Thoracic aorta (tissue), 2 donors: ENCODE results near the gene SEZ6L. TPM values are rescaled to one million over a fixed set of nuclear protein-coding genes. Genes with fewer than 3 reads are reported as not detected.
A peak's percentile ranks its signal among the peaks of the same experiment; 100 is the strongest.

Experiments
- ATAC-seq: fragments of 150-250 bp; one replicate; pipeline ENCODE4 v1.8.0; 2017; ENCODE audit warnings: low read depth; ENCODE audit not compliant: insufficient number of reproducible peaks, low FRiP score
- DNase-seq: peaks from one replicate; pipeline ENCODE4 v3.0.0-alpha.2; 2020; ENCODE audit warnings: low spot score
- H3K27ac ChIP-seq, 2 donors: fragments of 200-600 bp; sonication (generic); 1 replicate in 1 of 2; 2 replicates in 1 of 2; pipeline ENCODE4 v1.5.1; 2016; ENCODE audit warnings: mild to moderate bottlenecking in 2 of 2, moderate library complexity in 2 of 2
- H3K27me3 ChIP-seq: fragments of 200-600 bp; sonication (generic); replicated peaks from 2 replicates; pipeline ENCODE4 v1.6.0; 2016; ENCODE audit warnings: mild to moderate bottlenecking; ENCODE audit not compliant: insufficient read depth
- H3K36me3 ChIP-seq: fragments of 200-600 bp; sonication (generic); one replicate; pipeline ENCODE4 v1.5.1; 2016
- H3K4me1 ChIP-seq, 2 donors: fragments of 200-600 bp; sonication (generic); 1 replicate in 1 of 2; 2 replicates in 1 of 2; pipeline versions ENCODE4 v1.5.1 to v1.6.0; 2016; ENCODE audit warnings: low read depth in 2 of 2, mild to moderate bottlenecking in 1 of 2; ENCODE audit not compliant: control insufficient read depth in 1 of 2
- H3K4me3 ChIP-seq: fragments of 200-600 bp; sonication (generic); 2 replicates; pipeline ENCODE4 v1.5.1; 2016; ENCODE audit warnings: mild to moderate bottlenecking
- H3K9me3 ChIP-seq: fragments of 200-600 bp; sonication (generic); 2 replicates; pipeline ENCODE4 v1.5.1; 2016
- CTCF ChIP-seq: fragments of 200-600 bp; sonication (generic); IDR thresholded peaks from one replicate; pipeline ENCODE4 v1.5.1; 2019; ENCODE audit warnings: antibody characterized with exemption
- total RNA-seq, 2 donors: library from RNA; depleted of rRNA; stranded (reverse); fragments of >200 nt; gene quantifications; one replicate each; pipeline versions ENCODE4 v1.1.0 to v1.2.3, GENCODE V29; 2016

The SEZ6L gene
- total RNA-seq, 2 donors from 2014 or later = 0.21 TPM; not detected in 1

GRCh38 chr22:26357813-26358212 is 188.6 kb downstream of the SEZ6L start:
- Histone ChIP-seq H3K27ac (no peak overlapping the region), H3K9me3 (no peaks in the 10 kb centered on the region), H3K36me3 (no peaks in the 10 kb centered on the region), H3K27me3 (no peaks in the 10 kb centered on the region), H3K4me3 (no peak overlapping the region), H3K4me1 (no peaks in the 10 kb centered on the region)
- no peak for TF ChIP-seq CTCF
- ATAC-seq (no peak), DNase-seq (no peak)

GRCh38 chr22:26359156-26359555 is 189.9 kb downstream of the SEZ6L start:
- Histone ChIP-seq H3K4me3 (no peak overlapping the region), H3K27me3 (no peaks in the 10 kb centered on the region), H3K36me3 (no peaks in the 10 kb centered on the region), H3K4me1 (no peaks in the 10 kb centered on the region), H3K27ac (no peak overlapping the region), H3K9me3 (no peaks in the 10 kb centered on the region)
- no peak for TF ChIP-seq CTCF
- DNase-seq (no peak), ATAC-seq (no peak)

DNA sequence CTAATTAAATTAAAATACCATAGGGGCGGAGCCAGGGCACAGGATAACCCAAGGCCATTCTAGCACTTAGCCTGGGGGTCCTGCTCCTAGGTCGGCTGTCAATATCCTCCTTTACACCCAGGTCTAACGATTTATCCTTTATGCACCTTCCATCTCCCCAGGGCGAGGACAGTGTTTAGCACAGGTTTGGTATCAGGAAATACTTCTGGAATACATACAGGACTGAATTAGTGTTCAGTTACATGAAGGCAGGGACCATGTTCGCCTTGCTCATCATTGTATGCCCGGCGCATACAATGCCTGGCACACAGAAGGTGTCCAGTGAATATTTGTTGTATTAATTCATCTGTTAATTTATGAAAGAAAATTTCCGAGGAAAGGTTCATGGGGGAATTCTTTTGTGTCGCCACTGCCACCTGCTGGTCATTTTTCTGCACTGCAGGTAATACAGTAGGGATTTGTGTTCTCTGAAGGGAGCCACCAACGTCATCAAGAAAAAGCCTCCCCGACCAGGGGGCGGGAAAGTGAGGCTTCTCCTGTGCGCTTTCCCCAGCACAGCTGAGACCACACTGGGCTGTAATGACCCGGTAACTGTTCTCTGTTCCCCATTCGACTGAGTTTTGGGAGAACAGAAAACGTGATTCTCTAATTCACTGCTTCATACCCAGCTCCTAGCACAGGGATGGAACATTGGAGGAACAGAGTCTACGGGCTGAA is 191.1 kb downstream of the SEZ6L start:
- no peaks in the 10 kb centered on the region for H3K9me3 ChIP-seq
- no peaks in the 10 kb centered on the region for H3K27me3 ChIP-seq
- H3K27ac ChIP-seq = no peak overlapping the region
- H3K4me1 ChIP-seq = no peaks in the 10 kb centered on the region
- H3K4me3 ChIP-seq = peak overlapping the region; percentile 21
- peak; percentile 90 for TF ChIP-seq CTCF
- DNase-seq (peak; percentile 9), ATAC-seq (peak; percentile 10)
- H3K36me3 ChIP-seq = no peaks in the 10 kb centered on the region

- DNase-seq (no peak), ATAC-seq (no peak)
- Histone ChIP-seq H3K4me3 (no peak overlapping the region), H3K27me3 (no peaks in the 10 kb centered on the region), H3K4me1 (no peaks in the 10 kb centered on the region), H3K36me3 (no peaks in the 10 kb centered on the region), H3K27ac (no peak overlapping the region), H3K9me3 (no peaks in the 10 kb centered on the region)
- TF ChIP-seq CTCF = no peak
Measured at GRCh38 chr22:26362471-26362870, 193.2 kb downstream of the SEZ6L start.

GRCh38 chr22:26364066-26365015 is 195.1 kb downstream of the SEZ6L start:
- Histone ChIP-seq H3K27ac (no peak overlapping the region), H3K4me1 (no peaks in the 10 kb centered on the region), H3K9me3 (no peaks in the 10 kb centered on the region), H3K36me3 (no peaks in the 10 kb centered on the region), H3K27me3 (no peaks in the 10 kb centered on the region), H3K4me3 (no peak overlapping the region)
- peak; percentile 39 for TF ChIP-seq CTCF
- ATAC-seq = no peak
- no peak for DNase-seq
